ENCODE data around the gene OR2V1.

DNA sequence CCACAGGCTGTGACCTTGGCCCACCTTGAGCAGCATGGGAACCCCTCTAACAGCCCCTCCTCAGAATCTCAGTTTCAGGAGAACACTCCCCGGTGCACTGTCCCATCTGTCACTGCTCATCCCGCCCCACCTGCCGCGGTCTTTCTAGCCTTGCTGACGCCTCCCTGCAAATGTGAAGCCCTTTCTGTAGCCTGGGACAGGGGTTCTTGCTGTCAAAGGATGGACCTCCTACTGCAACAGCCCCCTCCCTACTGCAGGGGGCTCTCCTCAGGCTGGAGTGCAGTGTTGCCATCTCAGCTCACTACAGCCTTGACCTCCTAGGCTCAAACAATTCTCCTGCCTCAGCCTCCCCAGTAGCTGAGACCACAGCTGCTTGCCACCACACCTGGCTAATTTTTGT, 20.0 kb downstream of the OR2V1 start:
- TF ChIP-seq SP1 (IDR thresholded peaks at IDR 0.05; ENCODE audit: low read depth) (no peak), POLR2AphosphoS5 (IDR thresholded peaks at IDR 0.05; ENCODE audit: low read depth, low read length) (no peak), EZH2 (IDR thresholded peaks at IDR 0.05) (no peak)
